GM23338 (cell line): Measurements from ENCODE around the gene CES2. TPM values are rescaled to one million over a fixed set of nuclear protein-coding genes. Genes with fewer than 3 reads are reported as not detected.

Source experiments
- ATAC-seq: fragments of 200-7000 bp; cut with Tn5 transposase; 3 replicates; pipeline ENCODE4 v1.9.1; 2020
- DNase-seq: peaks from one replicate; pipeline ENCODE4 v3.0.0-alpha.2; 2015; ENCODE audit warnings: low spot score
- H2AFZ ChIP-seq: fragments of 200-600 bp; sonication (generic); 2 replicates; pipeline ENCODE4 v1.8.0; 2016; ENCODE audit warnings: antibody characterized with exemption, mild to moderate bottlenecking, moderate library complexity
- H3F3A ChIP-seq: fragments of 200-600 bp; sonication (generic); replicated peaks from 2 replicates; pipeline ENCODE4 v1.8.0; 2017; ENCODE audit warnings: antibody characterized with exemption, mixed run types, low read depth
- H3K27ac ChIP-seq: fragments of 200-600 bp; sonication (generic); 2 replicates; pipeline ENCODE4 v1.6.1; 2016; ENCODE audit warnings: low read depth
- H3K27me3 ChIP-seq: fragments of 200-600 bp; sonication (generic); 2 replicates; pipeline ENCODE4 v1.8.0; 2016; ENCODE audit warnings: mild to moderate bottlenecking, mixed run types, moderate library complexity; ENCODE audit not compliant: insufficient read depth
- H3K36me3 ChIP-seq: fragments of 200-600 bp; sonication (generic); 2 replicates; pipeline ENCODE4 v1.8.0; 2016; ENCODE audit warnings: mild to moderate bottlenecking; ENCODE audit not compliant: insufficient read depth
- H3K4me1 ChIP-seq: fragments of 200-600 bp; sonication (generic); 2 replicates; pipeline ENCODE4 v1.8.0; 2016; ENCODE audit warnings: mild to moderate bottlenecking, moderate library complexity; ENCODE audit not compliant: insufficient read depth
- H3K4me2 ChIP-seq: fragments of 200-600 bp; sonication (generic); 2 replicates; pipeline ENCODE4 v1.7.1; 2017; ENCODE audit warnings: mixed run types
- H3K4me3 ChIP-seq: fragments of 200-600 bp; sonication (generic); 2 replicates; pipeline ENCODE4 v1.6.1; 2016; ENCODE audit warnings: mixed run types
- H3K79me2 ChIP-seq: fragments of 200-600 bp; sonication (generic); replicated peaks from 2 replicates; pipeline ENCODE4 v1.8.0; 2017; ENCODE audit warnings: mild to moderate bottlenecking; ENCODE audit not compliant: insufficient read depth
- H3K9me2 ChIP-seq: fragments of 200-600 bp; sonication (generic); 2 replicates; pipeline ENCODE4 v1.8.0; 2017; ENCODE audit not compliant: insufficient read depth
- H4K20me1 ChIP-seq: fragments of 200-600 bp; sonication (generic); replicated peaks from 2 replicates; pipeline ENCODE4 v1.8.0; 2017; ENCODE audit warnings: mild to moderate bottlenecking; ENCODE audit not compliant: insufficient read depth
- H3K27ac Mint-ChIP-seq: 2 replicates; pipeline ENCODE4 v1.8.0; 2020; ENCODE audit warnings: inconsistent platforms, mild to moderate bottlenecking, moderate library complexity, mixed read lengths
- H3K27me3 Mint-ChIP-seq: 3 replicates; pipeline ENCODE4 v1.8.0; 2022; ENCODE audit warnings: low read depth, mild to moderate bottlenecking, moderate library complexity, mixed read lengths, inconsistent platforms; ENCODE audit not compliant: insufficient read depth, poor library complexity
- H3K36me3 Mint-ChIP-seq: 3 replicates; pipeline ENCODE4 v1.8.0; 2021; ENCODE audit warnings: low read depth, mild to moderate bottlenecking, inconsistent platforms, moderate library complexity, mixed read lengths
- H3K4me1 Mint-ChIP-seq: 3 replicates; pipeline ENCODE4 v1.8.0; 2020; ENCODE audit warnings: mild to moderate bottlenecking, inconsistent platforms, mixed read lengths
- H3K4me3 Mint-ChIP-seq: 3 replicates; pipeline ENCODE4 v1.8.0; 2021; ENCODE audit warnings: moderate library complexity, mild to moderate bottlenecking, inconsistent platforms, mixed read lengths
- H3K9me3 Mint-ChIP-seq: 3 replicates; pipeline ENCODE4 v1.8.0; 2020; ENCODE audit warnings: moderate library complexity, mild to moderate bottlenecking, inconsistent platforms, mixed read lengths
- CTCF ChIP-seq, 2 experiments: fragments of 200-600 bp in 1 of 2; sonication (generic) in 1 of 2; conservative IDR thresholded peaks; 2 replicates each; pipeline versions ENCODE4 v1.5.1 to v1.6.1; 2016 to 2017; ENCODE audit warnings: antibody characterized with exemption in 2 of 2, low read depth in 2 of 2, mild to moderate bottlenecking in 2 of 2, moderate library complexity in 1 of 2
- ETS1 ChIP-seq: IDR thresholded peaks from 2 replicates; pipeline ENCODE4 v1.6.1; 2016; ENCODE audit warnings: antibody characterized with exemption
- EZH2phosphoT487 ChIP-seq: fragments of 200-600 bp; sonication (generic); IDR thresholded peaks from one replicate; pipeline ENCODE4 v1.8.1; 2018; ENCODE audit warnings: antibody characterized with exemption; ENCODE audit not compliant: unreplicated experiment
- NANOG ChIP-seq: IDR thresholded peaks from 2 replicates; pipeline ENCODE4 v1.6.1; 2016; ENCODE audit warnings: antibody characterized with exemption, borderline replicate concordance
- REST ChIP-seq: IDR thresholded peaks from one replicate; pipeline ENCODE4 v1.6.1; 2018; ENCODE audit warnings: antibody characterized with exemption; ENCODE audit not compliant: unreplicated experiment
- STAT1 ChIP-seq: IDR thresholded peaks from one replicate; pipeline ENCODE4 v1.6.1; 2016; ENCODE audit warnings: antibody characterized with exemption; ENCODE audit not compliant: unreplicated experiment
- ZNF462 ChIP-seq: fragments of 250-450 bp; sonication (Bioruptor Pico); IDR thresholded peaks from 2 replicates; pipeline ENCODE4 v1.5.0; 2020; ENCODE audit warnings: mild to moderate bottlenecking, moderate library complexity
- polyA plus RNA-seq: library from polyadenylated mRNA; unstranded; fragments of >200 nt; fragmentation: Nextera tagmentation; extraction: Ambion mirVana; gene quantifications from 2 replicates; pipeline ENCODE4 v1.2.1, GENCODE V29; 2016
- total RNA-seq: library from RNA; depleted of rRNA; stranded (reverse); fragments of >200 nt; shearing (Covaris generic); gene quantifications from 2 replicates; pipeline ENCODE4 v1.2.3, GENCODE V29; 2014

The CES2 gene
- total and polyA plus RNA-seq, 2 experiments from 2014 or later = 5.0 to 9.3 TPM

- no peaks in the 10 kb centered on the region for H3K36me3 ChIP-seq
- peaks cover 16% of the 10 kb centered on the region for H3K4me1 Mint-ChIP-seq
- no peak overlapping the region for H3K4me3 ChIP-seq
- H3K27me3 ChIP-seq = peaks cover 44% of the 10 kb centered on the region
- H3K27ac ChIP-seq = no peak overlapping the region
- H2AFZ ChIP-seq = no peak overlapping the region
- peak; percentile 63 for ATAC-seq
- no peak overlapping the region for H3K4me2 ChIP-seq
- DNase-seq = peak; percentile 88
- no peak overlapping the region for H3K27ac Mint-ChIP-seq
- H3K27me3 Mint-ChIP-seq = peaks cover 46% of the 10 kb centered on the region
- H3K9me3 Mint-ChIP-seq = no peaks in the 10 kb centered on the region; the same call in 2 of the 3 replicates
- H3F3A ChIP-seq = 0 out of 2 replicates have a peak, but pooled peaks cover 3% of the 10 kb centered on the region
- peak; percentile 70 to 83 for TF ChIP-seq CTCF (conservative IDR thresholded peaks at IDR 0.05; ENCODE audit: low read depth in 2 of 2)
- TF ChIP-seq NANOG = no peak
- no peaks in the 10 kb centered on the region; the same call in 1 of the 2 replicates for H4K20me1 ChIP-seq
- peaks cover 3% of the 10 kb centered on the region; the same call in 1 of the 3 replicates for H3K36me3 Mint-ChIP-seq
- no peaks in the 10 kb centered on the region for H3K9me2 ChIP-seq
- peaks cover 3% of the 10 kb centered on the region; the same call in 1 of the 2 replicates for H3K79me2 ChIP-seq
- H3K4me3 Mint-ChIP-seq = no peak overlapping the region
- H3K4me1 ChIP-seq = peaks cover 8% of the 10 kb centered on the region
Measured at GRCh38 chr16:66928702-66929388, 6.5 kb upstream of the CES2 start.

- peaks cover 18% of the 10 kb centered on the region for H3K4me1 Mint-ChIP-seq
- peaks cover 3% of the 10 kb centered on the region; the same call in 1 of the 2 replicates for H3K79me2 ChIP-seq
- H3K36me3 ChIP-seq = no peaks in the 10 kb centered on the region
- no peak overlapping the region for H3K4me3 ChIP-seq
- no peaks in the 10 kb centered on the region for H3K9me2 ChIP-seq
- no peak overlapping the region for H3K27ac ChIP-seq
- DNase-seq (no peak), ATAC-seq (no peak)
- peaks cover 47% of the 10 kb centered on the region for H3K27me3 Mint-ChIP-seq
- no peak overlapping the region for H3K4me2 ChIP-seq
- H3F3A ChIP-seq = 0 out of 2 replicates have a peak, but pooled peaks cover 6% of the 10 kb centered on the region
- no peak overlapping the region for H3K27ac Mint-ChIP-seq
- no peak overlapping the region for H3K4me3 Mint-ChIP-seq
- no peaks in the 10 kb centered on the region; the same call in 1 of the 2 replicates for H4K20me1 ChIP-seq
- peaks cover 8% of the 10 kb centered on the region for H3K4me1 ChIP-seq
- H3K9me3 Mint-ChIP-seq = no peaks in the 10 kb centered on the region; the same call in 2 of the 3 replicates
- peaks cover 5% of the 10 kb centered on the region; the same call in 1 of the 3 replicates for H3K36me3 Mint-ChIP-seq
- H3K27me3 ChIP-seq = peaks cover 40% of the 10 kb centered on the region
- no peak overlapping the region for H2AFZ ChIP-seq
- TF ChIP-seq REST (no peak), EZH2phosphoT487 (no peak), ETS1 (no peak), ZNF462 (CRISPR knock-in tag) (no peak), STAT1 (no peak), NANOG (no peak)
Measured at GRCh38 chr16:66930189-66930588, 5.1 kb upstream of the CES2 start.
